Type B pancreatic cell (in vitro differentiated cells): ENCODE results near the gene ADAMTS6. TPM values are rescaled to one million over a fixed set of nuclear protein-coding genes. Genes with fewer than 3 reads are reported as not detected.

ENCODE experiments used
- DNase-seq: peaks from one replicate; pipeline ENCODE4 v3.0.0; 2021; ENCODE audit warnings: mixed read lengths; ENCODE audit not compliant: unreplicated experiment; ENCODE audit errors: extremely low spot score
- H3K27ac Mint-ChIP-seq: 2 replicates; pipeline ENCODE4 v1.8.0; 2021; ENCODE audit warnings: mild to moderate bottlenecking, mixed read lengths
- H3K27me3 Mint-ChIP-seq: 2 replicates; pipeline ENCODE4 v1.8.0; 2021; ENCODE audit warnings: mixed read lengths
- H3K36me3 Mint-ChIP-seq: 2 replicates; pipeline ENCODE4 v1.8.0; 2021; ENCODE audit warnings: mixed read lengths
- H3K4me1 Mint-ChIP-seq: one replicate; pipeline ENCODE4 v1.8.0; 2021; ENCODE audit warnings: mixed read lengths; ENCODE audit not compliant: unreplicated experiment
- H3K4me3 Mint-ChIP-seq: 2 replicates; pipeline ENCODE4 v1.8.0; 2021; ENCODE audit warnings: mild to moderate bottlenecking, mixed read lengths
- H3K9me3 Mint-ChIP-seq: 2 replicates; pipeline ENCODE4 v1.8.0; 2021; ENCODE audit warnings: mixed read lengths
- total RNA-seq: library from RNA; stranded (reverse); gene quantifications from 2 replicates; pipeline ENCODE4 v1.2.1, GENCODE V29; 2021; ENCODE audit warnings: low replicate concordance
- TF ChIP-seq, protein P1 (sequence below): fragments of 200-600 bp; sonication (generic); conservative IDR thresholded peaks from 2 replicates; pipeline ENCODE4 v1.5.0; 2021; ENCODE audit warnings: antibody characterized with exemption, mild to moderate bottlenecking

Gene ADAMTS6
- total RNA-seq, 1 donor from 2014 or later = 4.2 TPM

DNA sequence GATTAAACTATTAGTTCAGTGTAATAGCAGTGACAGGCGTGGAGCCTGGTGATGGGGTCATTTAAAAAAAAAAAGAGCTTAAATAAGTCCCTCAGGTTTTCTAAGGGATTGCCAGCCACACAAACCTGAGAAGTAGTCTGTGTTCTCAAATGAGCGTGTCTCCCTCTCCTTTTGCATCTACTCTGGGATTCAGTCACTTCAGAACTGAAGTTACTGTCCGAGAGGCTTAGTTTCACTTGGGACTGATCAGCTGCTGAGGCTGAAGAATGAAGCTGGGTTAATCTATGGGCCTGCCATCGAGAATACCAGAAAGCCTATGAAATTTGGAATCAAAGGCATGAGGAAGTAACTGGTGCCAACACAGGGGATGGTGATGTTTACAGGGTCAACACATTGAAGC is 310.1 kb downstream of the ADAMTS6 start:
- TF ChIP-seq, protein P1, sequence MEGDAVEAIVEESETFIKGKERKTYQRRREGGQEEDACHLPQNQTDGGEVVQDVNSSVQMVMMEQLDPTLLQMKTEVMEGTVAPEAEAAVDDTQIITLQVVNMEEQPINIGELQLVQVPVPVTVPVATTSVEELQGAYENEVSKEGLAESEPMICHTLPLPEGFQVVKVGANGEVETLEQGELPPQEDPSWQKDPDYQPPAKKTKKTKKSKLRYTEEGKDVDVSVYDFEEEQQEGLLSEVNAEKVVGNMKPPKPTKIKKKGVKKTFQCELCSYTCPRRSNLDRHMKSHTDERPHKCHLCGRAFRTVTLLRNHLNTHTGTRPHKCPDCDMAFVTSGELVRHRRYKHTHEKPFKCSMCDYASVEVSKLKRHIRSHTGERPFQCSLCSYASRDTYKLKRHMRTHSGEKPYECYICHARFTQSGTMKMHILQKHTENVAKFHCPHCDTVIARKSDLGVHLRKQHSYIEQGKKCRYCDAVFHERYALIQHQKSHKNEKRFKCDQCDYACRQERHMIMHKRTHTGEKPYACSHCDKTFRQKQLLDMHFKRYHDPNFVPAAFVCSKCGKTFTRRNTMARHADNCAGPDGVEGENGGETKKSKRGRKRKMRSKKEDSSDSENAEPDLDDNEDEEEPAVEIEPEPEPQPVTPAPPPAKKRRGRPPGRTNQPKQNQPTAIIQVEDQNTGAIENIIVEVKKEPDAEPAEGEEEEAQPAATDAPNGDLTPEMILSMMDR = no peak
- DNase-seq = no peak
- no peak overlapping the region for H3K27ac Mint-ChIP-seq
- no peaks in the 10 kb centered on the region for H3K4me1 Mint-ChIP-seq
- no peak overlapping the region for H3K4me3 Mint-ChIP-seq
- H3K27me3 Mint-ChIP-seq = no peaks in the 10 kb centered on the region
- H3K36me3 Mint-ChIP-seq = no peaks in the 10 kb centered on the region
- no peaks in the 10 kb centered on the region for H3K9me3 Mint-ChIP-seq

- H3K27ac Mint-ChIP-seq = no peak overlapping the region
- no peak overlapping the region for H3K4me3 Mint-ChIP-seq
- no peaks in the 10 kb centered on the region for H3K36me3 Mint-ChIP-seq
- no peaks in the 10 kb centered on the region for H3K4me1 Mint-ChIP-seq
- H3K9me3 Mint-ChIP-seq = no peaks in the 10 kb centered on the region
- TF ChIP-seq, protein P1 = no peak
- no peaks in the 10 kb centered on the region for H3K27me3 Mint-ChIP-seq
- no peak for DNase-seq
Measured at GRCh38 chr5:65163698-65164097, 318.0 kb downstream of the ADAMTS6 start.

DNA sequence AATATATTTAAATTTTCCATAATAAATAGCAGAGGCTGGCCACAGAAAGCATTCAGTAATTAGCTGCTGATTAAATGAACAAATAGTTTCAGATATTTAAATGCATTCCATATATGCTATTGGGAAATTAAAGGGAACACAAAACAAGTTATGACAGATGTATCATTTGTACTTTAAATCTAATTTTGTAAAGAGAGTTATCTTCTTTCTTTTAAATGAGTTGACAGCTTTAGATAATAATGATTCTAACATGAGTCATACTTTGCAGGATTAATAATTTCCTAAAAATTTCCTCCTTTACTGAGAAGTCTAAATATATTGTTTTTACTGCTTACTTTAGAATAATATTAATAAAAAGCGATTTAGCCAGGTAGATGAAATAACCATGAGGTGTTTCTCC is 320.1 kb downstream of the ADAMTS6 start:
- no peaks in the 10 kb centered on the region for H3K9me3 Mint-ChIP-seq
- H3K27me3 Mint-ChIP-seq = no peaks in the 10 kb centered on the region
- H3K4me3 Mint-ChIP-seq = no peak overlapping the region
- H3K4me1 Mint-ChIP-seq = peaks cover 10% of the 10 kb centered on the region
- no peak overlapping the region for H3K27ac Mint-ChIP-seq
- no peak for DNase-seq
- no peaks in the 10 kb centered on the region for H3K36me3 Mint-ChIP-seq
- TF ChIP-seq, protein P1 = no peak

DNA sequence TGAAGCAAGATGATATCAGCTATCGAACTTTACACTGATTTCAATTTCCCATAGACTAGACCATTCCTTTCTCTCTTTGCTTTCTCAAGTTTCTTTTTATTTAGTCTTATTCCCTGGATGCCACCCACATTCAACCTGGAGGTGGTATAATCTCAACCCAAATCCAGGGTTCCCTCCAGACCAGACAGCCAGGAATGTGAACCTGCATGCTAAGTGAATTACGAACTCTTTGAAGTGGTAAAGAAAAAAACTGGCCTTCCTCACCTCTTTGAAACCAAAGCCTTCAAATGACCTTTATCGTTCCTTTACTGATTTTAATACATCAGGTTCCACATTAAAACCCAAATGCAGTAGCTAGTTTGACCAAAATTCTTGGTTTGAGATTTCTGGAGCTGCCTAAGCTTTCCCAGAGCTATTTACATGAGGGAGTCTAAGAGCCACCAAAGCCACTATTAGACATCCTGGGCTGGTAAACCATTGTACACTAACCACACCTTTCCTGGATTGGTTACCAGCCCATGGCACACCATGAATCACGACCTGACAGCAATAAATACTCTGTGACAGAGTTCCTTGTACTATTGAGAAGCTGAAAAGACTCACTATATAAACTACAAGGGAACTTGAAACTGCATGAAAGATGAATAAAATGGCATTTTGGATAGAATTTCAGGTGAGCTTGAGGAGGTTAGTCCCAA is 323.7 kb downstream of the ADAMTS6 start:
- TF ChIP-seq, protein P1 = no peak
- Mint-ChIP-seq H3K27me3 (no peaks in the 10 kb centered on the region), H3K9me3 (no peaks in the 10 kb centered on the region), H3K4me3 (no peak overlapping the region), H3K27ac (no peak overlapping the region), H3K4me1 (peaks cover 10% of the 10 kb centered on the region), H3K36me3 (no peaks in the 10 kb centered on the region)
- no peak for DNase-seq

DNA sequence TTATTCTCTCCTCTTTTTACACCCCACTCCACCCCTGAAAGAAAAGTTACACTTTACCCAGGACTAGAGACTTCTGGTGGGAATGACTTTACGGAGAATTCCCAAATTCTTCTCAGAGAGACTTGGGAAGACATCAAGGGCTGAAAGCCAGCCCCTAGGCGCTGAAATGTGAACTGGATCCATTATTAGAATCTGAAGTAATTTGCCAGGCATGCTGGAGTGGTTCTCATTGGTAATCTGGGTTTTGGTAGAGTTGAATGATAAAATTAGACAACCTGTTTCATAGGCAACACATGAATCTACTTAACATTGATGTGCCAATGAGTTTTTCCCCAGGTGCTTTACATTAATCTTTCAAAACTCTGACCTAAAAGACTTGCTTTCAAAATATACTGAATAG is 324.8 kb downstream of the ADAMTS6 start:
- Mint-ChIP-seq H3K9me3 (no peaks in the 10 kb centered on the region), H3K4me1 (peaks cover 10% of the 10 kb centered on the region), H3K27me3 (no peaks in the 10 kb centered on the region), H3K27ac (no peak overlapping the region), H3K36me3 (no peaks in the 10 kb centered on the region), H3K4me3 (no peak overlapping the region)
- TF ChIP-seq, protein P1 = no peak
- no peak for DNase-seq

DNA sequence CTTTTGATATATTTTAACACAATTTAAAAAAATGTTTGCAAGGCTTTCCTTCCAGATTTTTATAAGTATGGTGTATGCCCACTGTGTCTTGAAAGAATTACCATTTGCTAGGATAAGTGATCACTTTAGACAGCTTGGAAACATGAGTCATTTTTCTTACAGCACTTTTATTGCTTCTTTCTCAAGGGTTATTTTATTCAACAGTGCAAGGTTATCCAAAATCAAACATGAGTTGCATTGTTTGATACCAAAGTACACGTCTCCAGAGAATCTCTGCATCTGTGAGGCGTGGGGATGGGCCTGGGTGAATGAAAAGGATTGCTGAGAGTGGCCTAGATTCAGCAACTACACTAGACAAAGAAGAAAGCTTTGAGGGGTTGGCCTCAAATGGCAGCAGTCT is 329.6 kb downstream of the ADAMTS6 start:
- Mint-ChIP-seq H3K27ac (no peak overlapping the region), H3K4me1 (peaks cover 13% of the 10 kb centered on the region), H3K36me3 (no peaks in the 10 kb centered on the region), H3K27me3 (no peaks in the 10 kb centered on the region), H3K9me3 (no peaks in the 10 kb centered on the region), H3K4me3 (no peak overlapping the region)
- no peak for DNase-seq
- TF ChIP-seq, protein P1 = no peak
